Esophagus muscularis mucosa (tissue), 4 donors: ENCODE results near the gene MPP4. TPM values are rescaled to one million over a fixed set of nuclear protein-coding genes. Genes with fewer than 3 reads are reported as not detected.

Source experiments
- DNase-seq: peaks from one replicate; pipeline ENCODE4 v3.0.0-alpha.2; 2017; ENCODE audit errors: extremely low spot score
- H3K27ac ChIP-seq, 4 donors: fragments of 200-600 bp; sonication (generic); replicated peaks in 1 of 4; 1 replicate in 3 of 4; 2 replicates in 1 of 4; pipeline ENCODE4 v1.5.1; 2016 to 2019; ENCODE audit warnings: mild to moderate bottlenecking in 1 of 4
- H3K27me3 ChIP-seq, 4 donors: fragments of 200-600 bp; sonication (generic); one replicate each; pipeline versions ENCODE4 v1.5.1 to v1.6.0; 2016 to 2019
- H3K36me3 ChIP-seq, 4 donors: fragments of 200-600 bp; sonication (generic); one replicate each; pipeline ENCODE4 v1.5.1; 2016 to 2019
- H3K4me1 ChIP-seq, 4 donors: fragments of 200-600 bp; sonication (generic); one replicate each; pipeline ENCODE4 v1.5.1; 2016 to 2019
- H3K4me3 ChIP-seq, 4 donors: fragments of 200-600 bp; sonication (generic); 1 replicate in 2 of 4; 2 replicates in 2 of 4; pipeline ENCODE4 v1.5.1; 2016 to 2019; ENCODE audit warnings: mild to moderate bottlenecking in 4 of 4, moderate library complexity in 1 of 4
- H3K9me3 ChIP-seq, 4 donors: fragments of 200-600 bp; sonication (generic); 1 replicate in 3 of 4; 2 replicates in 1 of 4; pipeline ENCODE4 v1.5.1; 2016 to 2019
- CTCF ChIP-seq, 3 experiments: fragments of 200-600 bp in 2 of 3; fragments of 450-650 bp in 1 of 3; sonication (generic) in 2 of 3; IDR thresholded peaks; one replicate each; pipeline ENCODE4 v1.5.1; 2017 to 2019; ENCODE audit warnings: antibody characterized with exemption in 3 of 3, mild to moderate bottlenecking in 2 of 3, moderate library complexity in 1 of 3
- EP300 ChIP-seq: sonication (generic); formaldehyde crosslinking; IDR thresholded peaks from one replicate; pipeline ENCODE4 v1.6.1; 2017; ENCODE audit warnings: antibody characterized with exemption
- POLR2A ChIP-seq: fragments of 450-650 bp; IDR thresholded peaks from one replicate; pipeline ENCODE4 v1.6.1; 2017; ENCODE audit warnings: antibody characterized with exemption, moderate library complexity, mild to moderate bottlenecking, low read depth
- POLR2AphosphoS5 ChIP-seq, 2 donors: sonication (generic); formaldehyde crosslinking; IDR thresholded peaks; one replicate each; pipeline ENCODE4 v1.6.1; 2017; ENCODE audit warnings: antibody characterized with exemption in 2 of 2
- WGBS: methylation state at CpG from one replicate; pipeline ENCODE4 v1.1.5; 2018; 5-methylcytosine and 5-hydroxymethylcytosine counted together
- intact Hi-C: fragments of 100-400 bp; cut with DNase I; formaldehyde crosslinking; loops from one replicate; pipeline ENCODE4 v1.15.1; 2023
- total RNA-seq, 4 donors: library from RNA; depleted of rRNA; stranded (reverse); fragments of >200 nt; gene quantifications; one replicate each; pipeline versions ENCODE4 v1.1.0 to v1.2.1, GENCODE V29; 2016

The MPP4 gene
- total RNA-seq, 4 donors from 2014 or later, result 0.23 TPM; not detected in 3

GRCh38 chr2:201730651-201731285 is 32.3 kb upstream of the MPP4 start:
- intact Hi-C loops, result no loop called here
- WGBS, result 92% methylated on average over 5 of the region's 5 CpGs
- no peaks in the 10 kb centered on the region for H3K27me3 ChIP-seq
- H3K4me1 ChIP-seq, result no peaks in the 10 kb centered on the region
- no peak for TF ChIP-seq POLR2A
- TF ChIP-seq POLR2AphosphoS5 (IDR thresholded peaks at IDR 0.05), result no peak
- no peak for TF ChIP-seq EP300
- TF ChIP-seq CTCF (IDR thresholded peaks at IDR 0.05), result no peak
- no peak for DNase-seq
- H3K4me3 ChIP-seq, result no peak overlapping the region
- H3K36me3 ChIP-seq, result peaks cover 58 to 94% (median 77%) of the 10 kb centered on the region in 4 donors
- no peak overlapping the region for H3K27ac ChIP-seq
- H3K9me3 ChIP-seq, result no peaks in the 10 kb centered on the region

- peaks cover 0 to 9% (median 3%) of the 10 kb centered on the region in 4 donors for H3K9me3 ChIP-seq
- TF ChIP-seq POLR2AphosphoS5 (IDR thresholded peaks at IDR 0.05), result no peak
- TF ChIP-seq EP300, result no peak
- TF ChIP-seq POLR2A, result no peak
- no peak for TF ChIP-seq CTCF (IDR thresholded peaks at IDR 0.05)
- H3K27me3 ChIP-seq, result no peaks in the 10 kb centered on the region
- H3K4me1 ChIP-seq, result no peaks in the 10 kb centered on the region
- H3K27ac ChIP-seq, result no peak overlapping the region
- intact Hi-C loops, result no loop called here
- peaks cover 31 to 93% (median 70%) of the 10 kb centered on the region in 4 donors for H3K36me3 ChIP-seq
- DNase-seq, result no peak
- H3K4me3 ChIP-seq, result no peak overlapping the region
- WGBS, result 95% methylated on average over 6 of the region's 6 CpGs
Measured at GRCh38 chr2:201715459-201715858, 17.0 kb upstream of the MPP4 start.

GRCh38 chr2:201712726-201713125 is 14.3 kb upstream of the MPP4 start:
- 93% methylated on average over 1 of the region's 1 CpG for WGBS
- H3K4me3 ChIP-seq, result no peak overlapping the region
- H3K27ac ChIP-seq, result no peak overlapping the region
- H3K9me3 ChIP-seq, result no peaks in the 10 kb centered on the region
- H3K4me1 ChIP-seq, result no peaks in the 10 kb centered on the region
- TF ChIP-seq CTCF (IDR thresholded peaks at IDR 0.05), result no peak
- TF ChIP-seq POLR2AphosphoS5 (IDR thresholded peaks at IDR 0.05), result no peak
- no peak for TF ChIP-seq POLR2A
- TF ChIP-seq EP300, result no peak
- intact Hi-C loops, result no loop called here
- no peaks in the 10 kb centered on the region for H3K27me3 ChIP-seq
- H3K36me3 ChIP-seq, result peaks cover 24 to 96% (median 65%) of the 10 kb centered on the region in 4 donors
- DNase-seq, result no peak

GRCh38 chr2:201709747-201710146 is 11.3 kb upstream of the MPP4 start:
- H3K4me1 ChIP-seq, result no peaks in the 10 kb centered on the region
- H3K27me3 ChIP-seq, result no peaks in the 10 kb centered on the region
- intact Hi-C loops, result no loop called here
- H3K4me3 ChIP-seq, result no peak overlapping the region
- no peaks in the 10 kb centered on the region for H3K9me3 ChIP-seq
- H3K36me3 ChIP-seq, result peaks cover 28 to 95% (median 59%) of the 10 kb centered on the region in 4 donors
- TF ChIP-seq EP300 (no peak), CTCF (IDR thresholded peaks at IDR 0.05) (no peak), POLR2A (no peak), POLR2AphosphoS5 (IDR thresholded peaks at IDR 0.05) (no peak)
- WGBS, result 97% methylated on average over 5 of the region's 5 CpGs
- no peak overlapping the region for H3K27ac ChIP-seq
- DNase-seq, result no peak

GRCh38 chr2:201709049-201709448 is 10.6 kb upstream of the MPP4 start:
- Histone ChIP-seq H3K4me1 (no peaks in the 10 kb centered on the region), H3K9me3 (no peaks in the 10 kb centered on the region), H3K4me3 (no peak overlapping the region), H3K27ac (no peak overlapping the region), H3K27me3 (no peaks in the 10 kb centered on the region), H3K36me3 (peaks cover 32 to 95% (median 59%) of the 10 kb centered on the region in 4 donors)
- TF ChIP-seq CTCF (IDR thresholded peaks at IDR 0.05) (no peak), EP300 (no peak), POLR2A (no peak), POLR2AphosphoS5 (IDR thresholded peaks at IDR 0.05) (no peak)
- DNase-seq, result no peak
- WGBS, result 62% methylated on average over 2 of the region's 2 CpGs
- intact Hi-C loops, result no loop called here
